RWPE2 (cell line): Measurements from ENCODE around the gene MAP4K4.
A peak's percentile ranks its signal among the peaks of the same experiment; 100 is the strongest.

Experiments used
- ATAC-seq: fragments of 200-7000 bp; cut with Tn5 transposase; 3 replicates; pipeline ENCODE4 v1.9.1; 2021; ENCODE audit warnings: low read depth
- DNase-seq: peaks from one replicate; pipeline ENCODE4 v3.0.0-alpha.2; 2020; ENCODE audit warnings: low spot score
- H3K27ac ChIP-seq: fragments of 450-650 bp; 2 replicates; pipeline ENCODE4 v1.5.1; 2017; ENCODE audit warnings: mild to moderate bottlenecking; ENCODE audit not compliant: poor library complexity, severe bottlenecking
- H3K27me3 ChIP-seq: fragments of 250-450 bp; sonication (Bioruptor Pico); 2 replicates; pipeline ENCODE4 v1.5.1; 2021; ENCODE audit warnings: mild to moderate bottlenecking, moderate library complexity; ENCODE audit not compliant: insufficient read depth, poor library complexity, severe bottlenecking
- H3K36me3 ChIP-seq: fragments of 250-450 bp; sonication (Bioruptor Pico); 2 replicates; pipeline ENCODE4 v1.5.1; 2020; ENCODE audit warnings: low read depth, mild to moderate bottlenecking, moderate library complexity
- H3K4me1 ChIP-seq: fragments of 250-450 bp; sonication (Bioruptor Pico); 2 replicates; pipeline ENCODE4 v1.5.1; 2021; ENCODE audit warnings: mild to moderate bottlenecking, moderate library complexity; ENCODE audit not compliant: insufficient read depth, poor library complexity, severe bottlenecking
- H3K4me3 ChIP-seq: fragments of 250-450 bp; sonication (Bioruptor Pico); 2 replicates; pipeline ENCODE4 v1.5.1; 2021; ENCODE audit warnings: mild to moderate bottlenecking, moderate library complexity; ENCODE audit not compliant: severe bottlenecking
- H3K9me3 ChIP-seq: fragments of 250-450 bp; sonication (Bioruptor Pico); 2 replicates; pipeline ENCODE4 v1.5.1; 2021; ENCODE audit warnings: mild to moderate bottlenecking, moderate library complexity; ENCODE audit not compliant: severe bottlenecking
- TF ChIP-seq, protein P1 (sequence below): fragments of 450-650 bp; IDR thresholded peaks from one replicate; pipeline ENCODE4 v1.5.1; 2017; ENCODE audit warnings: mild to moderate bottlenecking, moderate library complexity; ENCODE audit not compliant: poor library complexity, severe bottlenecking

The MAP4K4 gene

DNA sequence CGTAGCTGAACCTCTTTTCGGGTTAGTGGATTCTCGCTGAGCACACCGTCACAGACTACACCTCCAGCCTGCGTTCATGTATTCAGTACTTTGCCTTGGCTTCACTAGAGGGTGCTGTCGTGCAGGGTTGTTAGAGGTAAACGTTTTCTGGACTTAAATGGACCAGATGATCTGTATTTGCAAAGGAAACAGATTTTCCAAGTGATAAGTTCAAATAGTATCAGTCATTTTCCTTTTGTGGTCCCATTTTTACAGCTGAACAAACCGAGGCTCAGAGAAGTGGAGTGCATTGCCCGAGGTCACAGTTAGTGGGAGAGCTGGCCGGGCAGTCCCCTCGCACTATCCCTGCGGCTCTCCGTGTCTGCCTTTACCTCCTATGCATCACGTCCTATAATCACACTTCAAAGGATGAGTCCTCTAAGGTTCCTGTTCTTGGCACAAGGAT lies 125.9 kb downstream of the MAP4K4 start:
- Histone ChIP-seq H3K4me3 (no peak overlapping the region), H3K9me3 (no peaks in the 10 kb centered on the region), H3K4me1 (peaks cover 90% of the 10 kb centered on the region), H3K27ac (peak overlapping the region; percentile 88), H3K27me3 (no peaks in the 10 kb centered on the region), H3K36me3 (peaks cover 36% of the 10 kb centered on the region)
- TF ChIP-seq, protein P1, sequence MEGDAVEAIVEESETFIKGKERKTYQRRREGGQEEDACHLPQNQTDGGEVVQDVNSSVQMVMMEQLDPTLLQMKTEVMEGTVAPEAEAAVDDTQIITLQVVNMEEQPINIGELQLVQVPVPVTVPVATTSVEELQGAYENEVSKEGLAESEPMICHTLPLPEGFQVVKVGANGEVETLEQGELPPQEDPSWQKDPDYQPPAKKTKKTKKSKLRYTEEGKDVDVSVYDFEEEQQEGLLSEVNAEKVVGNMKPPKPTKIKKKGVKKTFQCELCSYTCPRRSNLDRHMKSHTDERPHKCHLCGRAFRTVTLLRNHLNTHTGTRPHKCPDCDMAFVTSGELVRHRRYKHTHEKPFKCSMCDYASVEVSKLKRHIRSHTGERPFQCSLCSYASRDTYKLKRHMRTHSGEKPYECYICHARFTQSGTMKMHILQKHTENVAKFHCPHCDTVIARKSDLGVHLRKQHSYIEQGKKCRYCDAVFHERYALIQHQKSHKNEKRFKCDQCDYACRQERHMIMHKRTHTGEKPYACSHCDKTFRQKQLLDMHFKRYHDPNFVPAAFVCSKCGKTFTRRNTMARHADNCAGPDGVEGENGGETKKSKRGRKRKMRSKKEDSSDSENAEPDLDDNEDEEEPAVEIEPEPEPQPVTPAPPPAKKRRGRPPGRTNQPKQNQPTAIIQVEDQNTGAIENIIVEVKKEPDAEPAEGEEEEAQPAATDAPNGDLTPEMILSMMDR = peak; percentile 75
- DNase-seq (no peak), ATAC-seq (peak; percentile 26; the same call in 2 of the 3 replicates)

DNA sequence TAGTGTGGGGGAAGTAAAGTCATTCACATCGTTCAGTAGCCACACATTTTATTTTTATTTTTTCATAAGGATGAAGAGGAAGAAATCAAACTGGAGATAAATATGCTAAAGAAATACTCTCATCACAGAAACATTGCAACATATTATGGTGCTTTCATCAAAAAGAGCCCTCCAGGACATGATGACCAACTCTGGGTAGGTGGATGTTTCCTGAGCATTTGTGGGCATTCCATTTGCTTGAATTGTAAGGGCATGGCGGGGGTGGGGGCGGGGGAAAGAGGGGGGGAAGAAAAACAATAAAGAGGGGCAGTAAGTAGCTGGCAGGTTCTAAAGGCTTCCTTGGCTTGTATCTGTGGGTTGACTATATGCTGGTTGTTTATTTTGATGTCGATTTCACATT lies 126.4 kb downstream of the MAP4K4 start:
- peaks cover 86% of the 10 kb centered on the region for H3K4me1 ChIP-seq
- TF ChIP-seq, protein P1 = peak; percentile 3

DNA sequence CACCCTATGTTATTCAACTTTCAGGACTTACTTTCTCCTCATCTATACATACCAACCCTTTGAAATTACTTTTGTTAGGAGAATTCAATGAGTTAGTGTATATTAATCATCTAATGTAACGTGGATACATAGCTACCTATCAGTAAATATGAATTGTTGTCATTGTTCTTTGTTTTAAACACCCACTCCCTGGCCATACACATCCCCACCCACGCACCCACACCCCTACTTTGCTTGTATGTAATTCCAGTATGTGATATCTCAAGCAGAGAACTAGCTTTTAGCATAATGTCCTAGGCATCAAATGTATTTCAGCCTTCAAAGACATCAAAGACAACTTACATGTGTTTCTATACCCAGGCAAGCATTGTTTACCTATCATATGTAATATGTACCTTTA lies 129.2 kb downstream of the MAP4K4 start:
- H3K27ac ChIP-seq = peak overlapping the region; percentile 88
- TF ChIP-seq, protein P1 = no peak
- ATAC-seq = no peak
- H3K36me3 ChIP-seq = peaks cover 68% of the 10 kb centered on the region
- DNase-seq = no peak
- no peak overlapping the region for H3K4me3 ChIP-seq
- no peaks in the 10 kb centered on the region for H3K27me3 ChIP-seq
- peaks cover 58% of the 10 kb centered on the region for H3K4me1 ChIP-seq
- no peaks in the 10 kb centered on the region for H3K9me3 ChIP-seq

More for the DNA sequence above, 126.4 kb downstream of the MAP4K4 start:
- no peak overlapping the region for H3K4me3 ChIP-seq
- no peak for DNase-seq
- H3K27ac ChIP-seq = peak overlapping the region; percentile 88
- peak; percentile 28; the same call in 2 of the 3 replicates for ATAC-seq
- no peaks in the 10 kb centered on the region for H3K9me3 ChIP-seq
- peaks cover 41% of the 10 kb centered on the region for H3K36me3 ChIP-seq
- H3K27me3 ChIP-seq = no peaks in the 10 kb centered on the region

DNA sequence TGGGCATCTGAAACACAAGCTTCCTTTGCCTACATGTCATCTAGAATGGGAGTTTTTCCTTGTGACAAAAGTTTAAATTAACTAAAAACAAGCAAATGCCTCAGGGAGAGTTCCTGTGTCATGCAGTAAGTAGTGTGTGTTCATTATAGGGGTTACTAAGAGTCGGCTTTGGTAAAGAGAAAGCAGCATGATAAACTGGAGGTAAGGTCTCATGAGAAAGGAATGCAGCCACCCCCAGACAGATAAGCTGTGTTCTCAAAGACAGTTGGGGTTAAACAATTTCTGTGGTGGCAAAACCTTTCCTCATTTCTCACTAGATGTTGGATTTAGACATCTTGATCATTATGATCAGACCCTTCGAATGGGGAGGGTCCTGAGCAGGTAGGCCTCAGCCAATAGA lies 129.7 kb downstream of the MAP4K4 start:
- peaks cover 73% of the 10 kb centered on the region for H3K36me3 ChIP-seq
- no peaks in the 10 kb centered on the region for H3K9me3 ChIP-seq
- H3K4me1 ChIP-seq = peaks cover 55% of the 10 kb centered on the region
- ATAC-seq = peak; percentile 90
- no peak for DNase-seq
- H3K27ac ChIP-seq = peak overlapping the region; percentile 88
- H3K4me3 ChIP-seq = no peak overlapping the region
- TF ChIP-seq, protein P1 = no peak
- H3K27me3 ChIP-seq = no peaks in the 10 kb centered on the region

DNA sequence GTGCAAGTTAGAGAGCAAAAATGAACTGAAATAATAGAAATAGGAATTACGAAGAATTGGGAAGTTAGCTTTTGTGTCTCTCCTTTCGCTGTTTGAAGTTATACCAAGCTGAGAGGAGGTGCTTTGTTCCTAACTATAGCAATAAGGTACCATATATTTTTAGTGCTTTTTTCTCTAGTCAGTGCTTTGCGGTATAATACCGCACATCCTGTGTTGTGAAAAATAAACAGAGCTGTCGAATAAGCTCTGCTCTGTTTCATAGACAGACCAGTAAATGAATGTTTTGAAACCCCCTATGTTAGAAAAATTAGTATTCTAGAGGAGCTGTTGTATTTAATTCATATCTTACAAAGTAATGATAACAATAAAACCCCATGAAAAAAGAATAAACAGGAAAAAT lies 130.8 kb downstream of the MAP4K4 start:
- no peaks in the 10 kb centered on the region for H3K27me3 ChIP-seq
- H3K36me3 ChIP-seq = peaks cover 84% of the 10 kb centered on the region
- TF ChIP-seq, protein P1 = no peak
- no peak overlapping the region for H3K4me3 ChIP-seq
- no peak for ATAC-seq
- no peaks in the 10 kb centered on the region for H3K9me3 ChIP-seq
- no peak for DNase-seq
- peaks cover 45% of the 10 kb centered on the region for H3K4me1 ChIP-seq
- peak overlapping the region; percentile 88 for H3K27ac ChIP-seq
